Adipocyte (in vitro differentiated cells): ENCODE data around the gene SLC22A23.

Experiments used
- DNase-seq: peaks from one replicate; pipeline ENCODE4 v3.0.0-alpha.2; 2015; ENCODE audit warnings: low read depth
- H3K27me3 ChIP-seq: replicated peaks from 2 replicates; pipeline ENCODE4 v1.7.0; 2013; ENCODE audit warnings: mild to moderate bottlenecking, low read length, moderate library complexity; ENCODE audit not compliant: control insufficient read depth, insufficient read depth
- H3K36me3 ChIP-seq: 2 replicates; pipeline ENCODE4 v1.7.0; 2013; ENCODE audit warnings: low read length, mild to moderate bottlenecking, moderate library complexity; ENCODE audit not compliant: control insufficient read depth, insufficient read depth, severe bottlenecking
- H3K4me1 ChIP-seq: 2 replicates; pipeline ENCODE4 v1.7.0; 2013; ENCODE audit warnings: mild to moderate bottlenecking, low read length, moderate library complexity; ENCODE audit not compliant: control insufficient read depth, insufficient read depth
- H3K4me3 ChIP-seq: 2 replicates; pipeline ENCODE4 v1.7.0; 2013; ENCODE audit warnings: mild to moderate bottlenecking, low read length, moderate library complexity
- H3K9ac ChIP-seq: 2 replicates; pipeline ENCODE4 v1.7.0; 2013; ENCODE audit warnings: mild to moderate bottlenecking, low read length, moderate library complexity
- H3K9me3 ChIP-seq: 2 replicates; pipeline ENCODE4 v1.7.0; 2013; ENCODE audit warnings: mild to moderate bottlenecking, low read length, moderate library complexity; ENCODE audit not compliant: control insufficient read depth

The SLC22A23 gene

GRCh38 chr6:3415082-3415453 is 41.8 kb downstream of the SLC22A23 start:
- no peak overlapping the region for H3K4me3 ChIP-seq
- peaks cover 16% of the 10 kb centered on the region for H3K4me1 ChIP-seq
- DNase-seq = no peak
- no peak overlapping the region for H3K9ac ChIP-seq
- H3K9me3 ChIP-seq = no peaks in the 10 kb centered on the region
- peaks cover 29% of the 10 kb centered on the region for H3K36me3 ChIP-seq
- no peaks in the 10 kb centered on the region for H3K27me3 ChIP-seq

- Histone ChIP-seq H3K36me3 (peaks cover 35% of the 10 kb centered on the region), H3K9me3 (no peaks in the 10 kb centered on the region), H3K4me3 (no peak overlapping the region), H3K9ac (no peak overlapping the region), H3K27me3 (no peaks in the 10 kb centered on the region), H3K4me1 (peaks cover 11% of the 10 kb centered on the region)
- DNase-seq = no peak
These were observed 42.3 kb downstream of the SLC22A23 start for GRCh38 chr6:3414327-3415081.

- Histone ChIP-seq H3K9me3 (no peaks in the 10 kb centered on the region), H3K36me3 (peaks cover 44% of the 10 kb centered on the region), H3K4me3 (no peak overlapping the region), H3K27me3 (no peaks in the 10 kb centered on the region), H3K9ac (no peak overlapping the region), H3K4me1 (peaks cover 8% of the 10 kb centered on the region)
- DNase-seq = no peak
These were observed 43.3 kb downstream of the SLC22A23 start for GRCh38 chr6:3413592-3413991.

- peaks cover 49% of the 10 kb centered on the region for H3K36me3 ChIP-seq
- no peaks in the 10 kb centered on the region for H3K9me3 ChIP-seq
- H3K9ac ChIP-seq = no peak overlapping the region
- no peaks in the 10 kb centered on the region for H3K27me3 ChIP-seq
- peaks cover 8% of the 10 kb centered on the region for H3K4me1 ChIP-seq
- DNase-seq = no peak
- no peak overlapping the region for H3K4me3 ChIP-seq
These were observed 43.9 kb downstream of the SLC22A23 start for GRCh38 chr6:3412779-3413500.

- Histone ChIP-seq H3K9me3 (no peaks in the 10 kb centered on the region), H3K27me3 (no peaks in the 10 kb centered on the region), H3K4me3 (no peak overlapping the region), H3K4me1 (peaks cover 16% of the 10 kb centered on the region), H3K9ac (no peak overlapping the region), H3K36me3 (peaks cover 49% of the 10 kb centered on the region)
- DNase-seq = no peak
These were observed 44.7 kb downstream of the SLC22A23 start for GRCh38 chr6:3411967-3412778.

- Histone ChIP-seq H3K4me1 (peaks cover 29% of the 10 kb centered on the region), H3K4me3 (no peak overlapping the region), H3K27me3 (no peaks in the 10 kb centered on the region), H3K9ac (no peak overlapping the region), H3K9me3 (no peaks in the 10 kb centered on the region), H3K36me3 (peaks cover 49% of the 10 kb centered on the region)
- peak; percentile 84 for DNase-seq
These were observed 46.2 kb downstream of the SLC22A23 start for GRCh38 chr6:3410385-3411360.

- H3K4me1 ChIP-seq = peaks cover 37% of the 10 kb centered on the region
- H3K9me3 ChIP-seq = no peaks in the 10 kb centered on the region
- no peaks in the 10 kb centered on the region for H3K27me3 ChIP-seq
- DNase-seq = no peak
- peaks cover 41% of the 10 kb centered on the region for H3K36me3 ChIP-seq
- H3K9ac ChIP-seq = no peak overlapping the region
- no peak overlapping the region for H3K4me3 ChIP-seq
These were observed 47.0 kb downstream of the SLC22A23 start for GRCh38 chr6:3409699-3410384.

- DNase-seq = no peak
- no peak overlapping the region for H3K9ac ChIP-seq
- H3K4me3 ChIP-seq = no peak overlapping the region
- peaks cover 33% of the 10 kb centered on the region for H3K36me3 ChIP-seq
- peaks cover 45% of the 10 kb centered on the region for H3K4me1 ChIP-seq
- no peaks in the 10 kb centered on the region for H3K9me3 ChIP-seq
- H3K27me3 ChIP-seq = no peaks in the 10 kb centered on the region
These were observed 48.2 kb downstream of the SLC22A23 start for GRCh38 chr6:3408665-3409064.

GRCh38 chr6:3407840-3408239 is 49.0 kb downstream of the SLC22A23 start:
- no peak overlapping the region for H3K9ac ChIP-seq
- no peak overlapping the region for H3K4me3 ChIP-seq
- no peaks in the 10 kb centered on the region for H3K9me3 ChIP-seq
- H3K27me3 ChIP-seq = no peaks in the 10 kb centered on the region
- no peak for DNase-seq
- H3K4me1 ChIP-seq = peaks cover 54% of the 10 kb centered on the region
- peaks cover 31% of the 10 kb centered on the region for H3K36me3 ChIP-seq
